Uterus (tissue), 2 donors: Measurements from ENCODE around the gene LRRC7.

Experiments used
- CTCF ChIP-seq, 4 experiments: fragments of 200-600 bp in 2 of 4; fragments of 450-650 bp in 2 of 4; sonication (generic) in 2 of 4; IDR thresholded peaks; one replicate each; pipeline ENCODE4 v1.5.1; 2016 to 2019; ENCODE audit warnings: antibody characterized with exemption in 4 of 4, mild to moderate bottlenecking in 2 of 4, moderate library complexity in 1 of 4
- POLR2A ChIP-seq, 2 donors: fragments of 450-650 bp; IDR thresholded peaks; one replicate each; pipeline ENCODE4 v1.6.1; 2016; ENCODE audit warnings: antibody characterized with exemption in 2 of 2, mild to moderate bottlenecking in 1 of 2, moderate library complexity in 1 of 2

GRCh38 chr1:69947837-69948236, 380.1 kb downstream of the LRRC7 start:
- no peak for TF ChIP-seq CTCF (IDR thresholded peaks at IDR 0.05)
- no peak for TF ChIP-seq POLR2A (IDR thresholded peaks at IDR 0.05)
